Uterus (tissue), 2 donors: ENCODE results near the gene LHPP.

Source experiments
- CTCF ChIP-seq, 4 experiments: fragments of 200-600 bp in 2 of 4; fragments of 450-650 bp in 2 of 4; sonication (generic) in 2 of 4; IDR thresholded peaks; one replicate each; pipeline ENCODE4 v1.5.1; 2016 to 2019; ENCODE audit warnings: antibody characterized with exemption in 4 of 4, mild to moderate bottlenecking in 2 of 4, moderate library complexity in 1 of 4
- POLR2A ChIP-seq, 2 donors: fragments of 450-650 bp; IDR thresholded peaks; one replicate each; pipeline ENCODE4 v1.6.1; 2016; ENCODE audit warnings: antibody characterized with exemption in 2 of 2, mild to moderate bottlenecking in 1 of 2, moderate library complexity in 1 of 2

GRCh38 chr10:124661660-124662180 lies 200.1 kb downstream of the LHPP start:
- TF ChIP-seq CTCF (IDR thresholded peaks at IDR 0.05): no peak
- TF ChIP-seq POLR2A (IDR thresholded peaks at IDR 0.05): no peak
